Retinal pigment epithelial cell (primary cell): Measurements from ENCODE around the gene CDK17.

ENCODE experiments used
- DNase-seq: peaks from one replicate; pipeline ENCODE4 v3.0.0-alpha.2; 2010; ENCODE audit warnings: low read depth
- H3K4me3 ChIP-seq: 2 replicates; pipeline ENCODE4 v1.5.1; 2011; ENCODE audit warnings: mild to moderate bottlenecking, low read length, control low read depth, moderate library complexity
- TF ChIP-seq, protein P1 (sequence below): conservative IDR thresholded peaks from 2 replicates; pipeline ENCODE4 v1.5.1; 2011; ENCODE audit warnings: low read depth, low read length, control low read depth, inconsistent platforms

CDK17 gene

DNA sequence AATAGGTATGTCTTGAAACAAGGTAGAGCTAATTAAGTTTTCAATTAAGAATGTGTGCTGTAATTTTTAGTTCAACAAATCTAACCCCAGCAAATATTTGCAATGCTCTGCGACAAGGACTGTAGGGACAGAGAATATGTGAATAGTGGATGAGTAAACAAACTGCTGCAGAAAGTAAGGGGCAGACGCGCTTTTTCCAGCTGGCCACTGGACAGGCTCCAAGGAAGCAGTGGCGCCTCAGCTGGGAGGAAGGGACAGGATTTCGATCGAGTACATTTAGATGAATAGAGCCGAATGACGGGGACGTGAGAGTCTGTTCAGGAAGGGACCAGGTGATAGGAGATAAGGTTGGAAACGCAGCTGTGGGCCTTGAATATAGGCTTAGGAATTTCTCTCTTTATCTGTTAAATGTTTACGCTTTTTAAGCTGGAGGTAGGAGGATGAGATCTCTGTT is 136.8 kb downstream of the CDK17 start:
- TF ChIP-seq, protein P1, sequence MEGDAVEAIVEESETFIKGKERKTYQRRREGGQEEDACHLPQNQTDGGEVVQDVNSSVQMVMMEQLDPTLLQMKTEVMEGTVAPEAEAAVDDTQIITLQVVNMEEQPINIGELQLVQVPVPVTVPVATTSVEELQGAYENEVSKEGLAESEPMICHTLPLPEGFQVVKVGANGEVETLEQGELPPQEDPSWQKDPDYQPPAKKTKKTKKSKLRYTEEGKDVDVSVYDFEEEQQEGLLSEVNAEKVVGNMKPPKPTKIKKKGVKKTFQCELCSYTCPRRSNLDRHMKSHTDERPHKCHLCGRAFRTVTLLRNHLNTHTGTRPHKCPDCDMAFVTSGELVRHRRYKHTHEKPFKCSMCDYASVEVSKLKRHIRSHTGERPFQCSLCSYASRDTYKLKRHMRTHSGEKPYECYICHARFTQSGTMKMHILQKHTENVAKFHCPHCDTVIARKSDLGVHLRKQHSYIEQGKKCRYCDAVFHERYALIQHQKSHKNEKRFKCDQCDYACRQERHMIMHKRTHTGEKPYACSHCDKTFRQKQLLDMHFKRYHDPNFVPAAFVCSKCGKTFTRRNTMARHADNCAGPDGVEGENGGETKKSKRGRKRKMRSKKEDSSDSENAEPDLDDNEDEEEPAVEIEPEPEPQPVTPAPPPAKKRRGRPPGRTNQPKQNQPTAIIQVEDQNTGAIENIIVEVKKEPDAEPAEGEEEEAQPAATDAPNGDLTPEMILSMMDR: no peak
- H3K4me3 ChIP-seq: no peak overlapping the region
- no peak for DNase-seq

DNA sequence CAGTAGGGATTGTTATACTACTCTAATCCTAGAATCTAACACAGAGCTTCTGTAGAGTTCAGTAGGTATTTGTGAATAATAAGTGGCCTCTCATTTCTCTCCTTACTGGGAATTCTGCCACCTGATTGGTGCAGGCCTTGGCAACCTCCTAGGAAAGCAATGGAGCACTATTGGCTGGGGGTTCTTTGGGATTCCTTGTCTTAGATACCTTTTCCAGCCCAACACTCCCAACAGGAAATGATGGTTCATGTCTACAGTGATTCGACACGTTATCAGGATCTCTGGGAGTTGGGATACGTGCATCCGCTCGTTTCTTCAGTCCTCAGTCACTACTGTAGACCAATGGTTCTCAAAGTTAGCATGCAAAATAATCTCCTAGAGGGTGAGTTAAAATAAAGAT is 138.7 kb downstream of the CDK17 start:
- no peak for DNase-seq
- no peak overlapping the region for H3K4me3 ChIP-seq
- TF ChIP-seq, protein P1: no peak

DNA sequence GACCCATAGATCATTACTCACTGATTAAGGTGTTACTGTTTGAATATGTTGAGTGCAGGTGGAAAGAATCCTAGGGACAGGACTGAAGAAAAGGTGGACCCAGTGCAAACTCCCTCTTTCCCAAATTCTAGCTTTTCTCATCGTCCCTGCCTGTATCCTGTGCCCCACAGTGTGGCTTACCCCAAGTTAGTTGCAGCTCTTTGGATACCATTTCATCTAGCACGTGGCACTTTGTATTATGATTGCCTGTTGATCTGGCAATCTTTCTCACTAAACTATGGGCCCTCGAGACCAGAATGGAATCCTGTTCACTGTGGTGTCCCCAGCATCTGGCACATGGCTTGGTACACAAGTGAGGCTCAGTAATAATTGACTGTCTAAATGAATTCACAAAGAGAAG is 139.6 kb downstream of the CDK17 start:
- TF ChIP-seq, protein P1: no peak
- H3K4me3 ChIP-seq: no peak overlapping the region
- DNase-seq: no peak

DNA sequence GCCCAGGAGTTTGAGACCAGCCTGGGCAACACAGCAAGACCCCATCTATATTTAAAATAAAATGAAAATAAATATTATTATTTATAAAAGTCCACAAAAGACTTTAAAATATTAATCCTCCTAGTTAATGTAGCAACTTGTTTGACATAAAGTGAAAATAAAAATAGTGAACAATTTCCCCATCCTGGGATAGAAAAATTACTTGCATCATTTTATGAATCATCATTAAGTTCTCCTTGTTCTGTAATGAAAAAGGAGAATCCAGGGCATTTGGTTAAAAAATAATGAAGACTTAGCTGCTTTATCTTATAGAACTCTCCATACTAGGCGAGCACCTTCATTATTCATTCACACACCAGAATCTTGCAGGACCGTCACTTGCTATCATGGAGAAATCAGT is 140.0 kb downstream of the CDK17 start:
- H3K4me3 ChIP-seq: no peak overlapping the region
- DNase-seq: no peak
- TF ChIP-seq, protein P1: no peak

DNA sequence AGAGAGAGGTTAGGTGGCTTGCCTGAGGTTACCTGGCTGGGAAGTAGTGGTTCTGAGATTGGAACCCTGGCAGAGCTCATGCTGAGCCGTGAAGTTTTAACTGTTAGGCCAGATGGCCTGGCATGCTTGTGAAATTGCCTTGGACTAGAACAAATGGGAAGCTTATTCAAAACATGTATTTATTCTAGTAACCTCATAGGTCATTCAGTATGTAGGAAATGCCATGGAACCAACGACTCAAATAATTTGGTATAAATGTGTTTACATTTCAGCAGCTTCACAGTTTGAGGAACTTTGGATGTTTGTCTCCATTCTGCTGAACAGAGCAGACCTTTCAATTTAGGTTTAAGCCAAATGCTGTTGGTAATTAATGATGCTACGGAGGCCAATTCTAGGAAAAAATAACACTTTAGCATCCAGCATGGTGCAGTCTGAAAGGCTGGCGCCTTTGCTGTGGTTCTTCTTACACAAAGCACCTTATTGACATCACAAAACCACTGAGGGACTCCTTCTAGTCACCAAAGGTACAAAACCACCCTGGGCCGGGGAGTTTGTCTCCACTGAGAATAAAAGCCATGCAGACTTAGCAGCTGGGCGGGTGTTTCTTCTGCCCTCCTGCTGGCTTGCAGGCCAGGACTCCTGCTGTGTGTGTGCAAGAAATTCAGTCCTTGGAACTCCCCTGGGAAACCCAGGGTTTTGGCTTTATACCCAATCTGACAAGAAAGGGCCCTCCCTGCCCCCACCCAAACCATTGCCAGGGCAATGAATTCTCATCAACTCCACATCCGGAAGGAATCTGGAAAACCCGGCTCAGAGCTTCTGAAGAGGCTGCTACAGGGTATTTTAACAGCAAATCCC is 141.9 kb downstream of the CDK17 start:
- DNase-seq: no peak
- TF ChIP-seq, protein P1: no peak
- H3K4me3 ChIP-seq: no peak overlapping the region

DNA sequence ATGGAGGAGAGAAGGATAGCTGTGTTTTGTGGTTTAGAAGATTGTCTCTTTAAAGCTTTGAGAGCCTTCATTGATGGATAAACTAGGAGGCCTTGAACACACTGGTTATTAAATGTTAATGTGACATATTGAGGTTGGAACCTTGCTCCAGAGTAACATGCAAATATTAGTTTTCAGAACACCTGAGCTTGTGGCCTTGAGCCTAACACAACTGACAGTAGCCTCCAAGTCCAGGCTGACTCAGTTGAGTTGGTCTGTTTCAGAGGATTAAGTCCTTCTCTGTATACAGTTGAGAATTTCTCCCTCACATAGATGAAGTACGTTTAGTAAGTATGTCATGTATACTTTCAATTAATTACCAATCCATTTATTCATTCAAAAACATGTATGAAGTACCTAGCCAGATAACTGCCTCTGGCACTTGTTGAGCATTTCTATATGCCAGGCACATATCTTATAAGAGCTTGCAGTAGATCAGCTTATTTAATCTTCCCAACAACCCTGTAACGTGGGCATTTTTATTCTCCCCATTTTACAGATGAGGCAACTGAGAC is 142.6 kb downstream of the CDK17 start:
- DNase-seq: no peak
- no peak overlapping the region for H3K4me3 ChIP-seq
- TF ChIP-seq, protein P1: no peak
